Suprapubic skin (tissue), 3 donors: ENCODE measurements around the gene RFPL2.

Experiments used
- CTCF ChIP-seq, 2 donors: fragments of 200-600 bp in 1 of 2; fragments of 450-650 bp in 1 of 2; sonication (generic) in 1 of 2; IDR thresholded peaks; one replicate each; pipeline ENCODE4 v1.5.1; 2016 to 2019; ENCODE audit warnings: antibody characterized with exemption in 2 of 2, mild to moderate bottlenecking in 1 of 2, moderate library complexity in 1 of 2
- POLR2A ChIP-seq, 2 donors: fragments of 450-650 bp; IDR thresholded peaks; one replicate each; pipeline ENCODE4 v1.6.1; 2017; ENCODE audit warnings: antibody characterized with exemption in 2 of 2, mild to moderate bottlenecking in 2 of 2, moderate library complexity in 2 of 2

GRCh38 chr22:32203181-32204039 is 1.5 kb downstream of the RFPL2 start:
- no peak for TF ChIP-seq CTCF (IDR thresholded peaks at IDR 0.05)
- TF ChIP-seq POLR2A (IDR thresholded peaks at IDR 0.05): no peak
